Stimulated activated memory B cell treated with anti-CD40 and anti-IgM and Interleukin-4, amounts not matched to agents 10 μg/mL and 1 μg/mL and 100 μg/mL, for 72 hours (primary cell): Measurements from ENCODE around the gene CDK11B.
"Not testable (repeated sequence)": the region's sequence is repeated elsewhere in the genome, so short reads cannot be mapped to it uniquely, and the experiment has no call there.

Experiments used
- ATAC-seq: fragments of 150-1000 bp; cut with Tn5 transposase; 2 replicates; pipeline ENCODE4 v1.10.0; 2021
- H3K27ac Mint-ChIP-seq: one replicate; pipeline ENCODE4 v1.8.0; 2022; ENCODE audit warnings: mild to moderate bottlenecking, mixed read lengths
- H3K27me3 Mint-ChIP-seq: one replicate; pipeline ENCODE4 v1.8.0; 2022; ENCODE audit warnings: mixed read lengths
- H3K36me3 Mint-ChIP-seq: one replicate; pipeline ENCODE4 v1.8.0; 2022; ENCODE audit warnings: mixed read lengths
- H3K4me1 Mint-ChIP-seq: one replicate; pipeline ENCODE4 v1.8.0; 2022; ENCODE audit warnings: mixed read lengths
- H3K4me3 Mint-ChIP-seq: one replicate; pipeline ENCODE4 v1.8.0; 2022; ENCODE audit warnings: mild to moderate bottlenecking, moderate library complexity, mixed read lengths
- H3K9me3 Mint-ChIP-seq: one replicate; pipeline ENCODE4 v1.8.0; 2022; ENCODE audit warnings: mixed read lengths

CDK11B gene

GRCh38 chr1:1671365-1672119 is 12.7 kb upstream of the CDK11B start:
- H3K9me3 Mint-ChIP-seq: no peaks in the 10 kb centered on the region
- H3K27ac Mint-ChIP-seq: no peak overlapping the region
- ATAC-seq: no peak
- no peaks in the 10 kb centered on the region for H3K27me3 Mint-ChIP-seq
- H3K4me3 Mint-ChIP-seq: no peak overlapping the region
- H3K4me1 Mint-ChIP-seq: peaks cover 11% of the 10 kb centered on the region
- peaks cover 19% of the 10 kb centered on the region for H3K36me3 Mint-ChIP-seq

DNA sequence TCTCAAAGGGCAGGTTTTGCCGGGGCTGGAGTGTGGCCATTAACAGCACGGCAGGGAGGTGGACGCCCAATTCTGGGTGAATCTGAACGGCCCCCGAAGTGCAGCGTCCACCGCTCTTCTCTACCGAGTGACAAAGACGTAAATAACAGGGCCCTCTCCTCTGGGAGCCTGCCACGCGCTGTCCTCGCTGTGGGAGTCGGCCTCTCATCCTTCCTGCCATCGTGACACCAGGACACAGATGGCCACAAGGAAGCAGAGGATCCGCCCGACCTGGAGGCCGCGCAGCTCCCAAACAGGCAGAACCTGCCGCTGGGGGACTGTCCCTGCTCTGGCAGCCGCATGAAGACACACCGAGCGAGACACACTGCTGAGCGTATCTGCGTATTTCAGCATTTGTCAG is 12.1 kb upstream of the CDK11B start:
- Mint-ChIP-seq H3K27me3 (no peaks in the 10 kb centered on the region), H3K4me1 (peaks cover 11% of the 10 kb centered on the region), H3K27ac (no peak overlapping the region), H3K9me3 (no peaks in the 10 kb centered on the region), H3K36me3 (peaks cover 19% of the 10 kb centered on the region), H3K4me3 (no peak overlapping the region)
- no peak for ATAC-seq

DNA sequence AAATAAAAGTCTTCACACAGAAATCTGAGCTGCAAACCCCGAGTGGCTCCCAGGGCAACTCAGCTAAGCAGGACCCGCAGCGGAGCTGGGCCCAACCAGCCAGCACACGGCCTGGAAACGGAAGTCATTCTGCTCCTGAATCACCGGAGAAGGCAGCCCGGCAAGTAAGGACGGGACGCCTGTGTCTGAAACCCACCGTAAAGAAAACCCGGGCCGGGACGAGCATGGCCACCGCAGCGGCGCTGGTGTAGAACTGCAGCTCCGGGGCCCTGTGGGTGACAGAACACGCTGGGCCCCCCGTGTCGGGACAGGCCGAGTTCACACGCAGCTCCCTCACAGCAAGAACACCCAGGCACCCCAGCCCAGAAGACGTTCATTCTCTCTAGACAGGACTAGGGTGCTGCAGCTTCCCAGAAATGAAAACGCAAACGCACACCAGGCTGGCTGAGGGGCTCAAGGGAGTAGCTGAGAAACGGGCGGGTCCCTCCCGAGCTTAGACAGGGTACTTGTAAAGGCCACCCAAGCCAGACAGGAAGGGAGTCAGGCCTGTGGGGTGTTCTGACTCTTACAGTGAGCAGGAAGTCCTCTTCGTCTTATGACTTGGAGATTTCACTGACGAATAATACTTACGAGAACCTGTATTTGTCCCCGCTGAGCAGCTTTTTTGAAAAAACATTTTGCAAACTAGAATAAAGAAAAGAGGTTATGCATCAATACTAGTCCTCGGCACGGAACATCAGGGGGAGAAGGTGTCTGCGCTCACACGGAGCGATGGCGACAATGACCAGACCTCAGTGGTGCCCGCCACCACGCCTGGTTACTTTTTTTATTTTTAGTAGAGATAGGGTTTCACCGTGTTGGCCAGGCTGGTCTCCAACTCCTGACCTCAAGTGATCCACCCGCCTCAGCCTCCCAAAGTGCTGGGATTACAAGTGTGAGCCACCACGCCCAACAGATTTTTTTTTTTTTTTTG is 10.9 kb upstream of the CDK11B start:
- no peak overlapping the region for H3K4me3 Mint-ChIP-seq
- ATAC-seq: no peak
- no peaks in the 10 kb centered on the region for H3K27me3 Mint-ChIP-seq
- no peaks in the 10 kb centered on the region for H3K9me3 Mint-ChIP-seq
- H3K36me3 Mint-ChIP-seq: peaks cover 19% of the 10 kb centered on the region
- peaks cover 8% of the 10 kb centered on the region for H3K4me1 Mint-ChIP-seq
- no peak overlapping the region for H3K27ac Mint-ChIP-seq

DNA sequence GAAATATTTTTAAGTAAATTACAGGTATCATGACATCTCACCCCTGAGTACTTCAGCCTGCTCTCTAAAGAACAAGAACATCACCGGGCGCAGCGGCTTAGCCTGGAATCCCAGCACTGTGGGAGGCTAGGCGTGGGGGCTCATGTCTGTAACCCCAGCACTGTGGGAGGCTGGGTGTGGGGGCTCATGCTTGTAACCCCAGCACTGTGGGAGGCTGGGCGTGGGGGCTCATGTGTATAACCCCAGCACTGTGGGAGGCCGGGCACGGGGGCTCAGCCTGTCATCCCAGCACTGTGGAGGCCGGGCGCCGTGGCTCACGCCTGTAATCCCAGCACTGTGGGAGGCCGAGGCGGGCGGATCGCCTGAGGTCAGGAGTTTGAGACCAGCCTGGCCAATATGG is 7.7 kb upstream of the CDK11B start:
- H3K4me3 Mint-ChIP-seq: no peak overlapping the region
- no peak overlapping the region for H3K27ac Mint-ChIP-seq
- H3K36me3 Mint-ChIP-seq: peaks cover 13% of the 10 kb centered on the region

GRCh38 chr1:1665815-1666251 is 7.0 kb upstream of the CDK11B start:
- H3K4me3 Mint-ChIP-seq: no peak overlapping the region
- H3K9me3 Mint-ChIP-seq: no peaks in the 10 kb centered on the region
- no peaks in the 10 kb centered on the region for H3K27me3 Mint-ChIP-seq
- no peak overlapping the region for H3K27ac Mint-ChIP-seq
- ATAC-seq: no peak
- H3K36me3 Mint-ChIP-seq: peaks cover 9% of the 10 kb centered on the region
- no peaks in the 10 kb centered on the region for H3K4me1 Mint-ChIP-seq

More for the DNA sequence above, 7.7 kb upstream of the CDK11B start:
- ATAC-seq: no peak
- Mint-ChIP-seq H3K9me3 (no peaks in the 10 kb centered on the region), H3K27me3 (no peaks in the 10 kb centered on the region), H3K4me1 (no peaks in the 10 kb centered on the region)

- no peaks in the 10 kb centered on the region for H3K9me3 Mint-ChIP-seq
- no peak overlapping the region for H3K4me3 Mint-ChIP-seq
- H3K4me1 Mint-ChIP-seq: no peaks in the 10 kb centered on the region
- H3K36me3 Mint-ChIP-seq: peaks cover 9% of the 10 kb centered on the region
- no peak overlapping the region for H3K27ac Mint-ChIP-seq
- no peaks in the 10 kb centered on the region for H3K27me3 Mint-ChIP-seq
- ATAC-seq: no peak
Measured at GRCh38 chr1:1664941-1665814, 6.4 kb upstream of the CDK11B start.

- ATAC-seq, H3K27ac Mint-ChIP-seq, H3K27me3 Mint-ChIP-seq, H3K4me1 Mint-ChIP-seq, H3K9me3 Mint-ChIP-seq, H3K36me3 Mint-ChIP-seq, H3K4me3 Mint-ChIP-seq: not testable (repeated sequence)
Measured at GRCh38 chr1:1664318-1664717, 5.5 kb upstream of the CDK11B start.

DNA sequence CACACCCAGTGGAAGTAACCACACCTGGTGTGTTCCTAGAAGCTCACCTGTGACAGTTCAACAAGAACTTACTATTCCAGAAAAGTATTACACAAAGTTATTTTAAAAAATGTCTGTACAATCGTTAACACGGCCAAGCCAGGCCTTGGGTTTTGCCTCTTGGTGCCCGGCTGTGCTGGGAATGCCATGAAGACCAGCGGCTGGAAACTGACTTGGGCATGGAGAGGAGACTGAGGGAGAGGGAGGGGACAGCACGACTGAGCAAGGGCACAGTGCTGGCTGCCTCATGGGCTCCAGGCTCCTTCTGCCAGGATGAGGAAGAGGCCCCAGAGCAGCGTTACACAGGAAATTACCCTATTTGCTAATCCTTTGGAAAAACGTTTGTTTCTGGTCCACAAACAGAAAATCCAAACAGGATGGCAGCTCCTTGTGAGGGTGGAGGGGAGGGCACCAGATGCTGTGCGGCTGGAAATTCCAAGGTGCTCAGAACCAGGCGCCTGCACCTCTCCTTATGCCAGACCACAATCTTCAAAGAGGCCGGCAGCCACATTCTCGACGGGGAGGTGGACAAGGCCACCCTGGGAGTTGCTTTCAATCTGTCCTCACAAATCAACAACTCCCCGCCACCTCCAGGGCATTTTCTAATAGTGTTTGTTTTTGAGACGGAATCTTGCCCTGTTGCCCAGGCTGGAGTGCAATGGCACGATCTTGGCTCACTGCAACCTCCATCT is 4.2 kb upstream of the CDK11B start:
- not testable (repeated sequence) for H3K9me3 Mint-ChIP-seq, H3K4me3 Mint-ChIP-seq, H3K4me1 Mint-ChIP-seq, H3K27ac Mint-ChIP-seq, ATAC-seq, H3K36me3 Mint-ChIP-seq, H3K27me3 Mint-ChIP-seq

GRCh38 chr1:1662392-1662791 is 3.6 kb upstream of the CDK11B start:
- not testable (repeated sequence) for ATAC-seq, H3K36me3 Mint-ChIP-seq, H3K27ac Mint-ChIP-seq, H3K9me3 Mint-ChIP-seq, H3K4me3 Mint-ChIP-seq, H3K27me3 Mint-ChIP-seq, H3K4me1 Mint-ChIP-seq

GRCh38 chr1:1648265-1648664 is 10.5 kb downstream of the CDK11B start:
- H3K36me3 Mint-ChIP-seq: peaks cover 60% of the 10 kb centered on the region

GRCh38 chr1:1647567-1648241 is 11.1 kb downstream of the CDK11B start:
- H3K9me3 Mint-ChIP-seq, H3K4me3 Mint-ChIP-seq, H3K27ac Mint-ChIP-seq, ATAC-seq, H3K27me3 Mint-ChIP-seq, H3K4me1 Mint-ChIP-seq: not testable (repeated sequence)
- peaks cover 57% of the 10 kb centered on the region for H3K36me3 Mint-ChIP-seq

More at GRCh38 chr1:1648265-1648664, 10.5 kb downstream of the CDK11B start:
- H3K4me3 Mint-ChIP-seq, H3K9me3 Mint-ChIP-seq, H3K4me1 Mint-ChIP-seq, H3K27me3 Mint-ChIP-seq, H3K27ac Mint-ChIP-seq, ATAC-seq: not testable (repeated sequence)

GRCh38 chr1:1646326-1646725 is 12.5 kb downstream of the CDK11B start:
- H3K36me3 Mint-ChIP-seq: peaks cover 43% of the 10 kb centered on the region
- not testable (repeated sequence) for ATAC-seq, H3K9me3 Mint-ChIP-seq, H3K27ac Mint-ChIP-seq, H3K27me3 Mint-ChIP-seq, H3K4me3 Mint-ChIP-seq, H3K4me1 Mint-ChIP-seq

DNA sequence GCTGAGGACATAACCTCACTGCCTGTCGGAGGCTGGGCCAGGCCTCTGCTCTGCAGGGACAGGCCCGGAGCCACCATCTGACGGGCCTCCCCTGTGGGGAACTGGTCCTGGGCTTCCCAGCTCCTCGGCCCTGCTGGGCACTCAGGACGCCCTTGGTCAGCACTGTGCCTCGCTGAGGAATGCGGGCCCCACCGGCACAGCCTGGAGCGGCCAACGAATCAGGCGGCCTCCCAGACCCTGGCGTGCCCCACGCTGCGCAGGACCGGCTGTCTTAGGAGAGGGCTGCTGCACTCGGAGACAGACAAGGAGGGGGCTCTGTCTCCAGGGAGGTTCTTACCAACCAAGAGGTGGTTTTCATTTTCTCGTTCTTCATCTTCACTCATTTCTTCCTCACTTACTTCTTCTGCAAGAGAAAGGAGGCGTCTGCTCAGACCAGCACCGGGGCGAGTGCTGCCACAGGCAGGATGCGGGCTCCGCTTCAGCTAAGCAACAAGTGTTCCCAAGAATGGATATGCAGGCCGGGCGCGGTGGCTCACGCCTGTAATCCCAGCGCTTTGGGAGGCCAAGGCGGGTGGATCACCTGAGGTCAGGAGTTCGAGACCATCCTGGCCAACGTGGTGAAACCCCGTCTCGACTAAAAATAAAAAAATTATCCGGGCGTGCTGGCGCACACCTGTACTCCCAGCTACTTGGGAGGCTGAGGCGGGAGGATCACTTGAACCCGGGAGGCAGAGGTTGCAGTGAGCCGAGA is 17.9 kb downstream of the CDK11B start:
- not testable (repeated sequence) for H3K36me3 Mint-ChIP-seq, H3K27ac Mint-ChIP-seq, H3K9me3 Mint-ChIP-seq, H3K4me1 Mint-ChIP-seq, ATAC-seq, H3K27me3 Mint-ChIP-seq, H3K4me3 Mint-ChIP-seq
